ENCODE results near the gene TMCC2.

TMCC2 gene

GRCh38 chr1:205241366-205242030 is 13.8 kb downstream of the TMCC2 start:
- no peak for DNase-seq (ENCODE audit: low spot score)

- no peak for DNase-seq (ENCODE audit: low spot score)
Observed at GRCh38 chr1:205243350-205244191, 15.8 kb downstream of the TMCC2 start.

GRCh38 chr1:205244384-205244783 is 16.6 kb downstream of the TMCC2 start:
- DNase-seq (ENCODE audit: low spot score), result no peak

GRCh38 chr1:205245096-205245495 is 17.4 kb downstream of the TMCC2 start:
- no peak for DNase-seq (ENCODE audit: low spot score)

GRCh38 chr1:205246351-205247119 is 18.8 kb downstream of the TMCC2 start:
- no peak for DNase-seq (ENCODE audit: low spot score)

GRCh38 chr1:205247130-205247921 is 19.6 kb downstream of the TMCC2 start:
- no peak for DNase-seq (ENCODE audit: low spot score)

GRCh38 chr1:205248793-205249601 is 21.3 kb downstream of the TMCC2 start:
- no peak for DNase-seq (ENCODE audit: low spot score)

GRCh38 chr1:205249651-205250050 is 21.9 kb downstream of the TMCC2 start:
- no peak for DNase-seq (ENCODE audit: low spot score)

GRCh38 chr1:205250699-205251098 is 23.0 kb downstream of the TMCC2 start:
- DNase-seq (ENCODE audit: low spot score), result no peak

GRCh38 chr1:205251576-205251975 is 23.8 kb downstream of the TMCC2 start:
- DNase-seq (ENCODE audit: low spot score), result no peak

GRCh38 chr1:205255941-205256780 is 28.4 kb downstream of the TMCC2 start:
- peak; percentile 87 for DNase-seq (ENCODE audit: low spot score)

- no peak for DNase-seq (ENCODE audit: low spot score)
Observed at GRCh38 chr1:205256951-205257625, 29.3 kb downstream of the TMCC2 start.

- no peak for DNase-seq (ENCODE audit: low spot score)
Observed at GRCh38 chr1:205257735-205258134, 30.0 kb downstream of the TMCC2 start.

GRCh38 chr1:205258261-205258691 is 30.5 kb downstream of the TMCC2 start:
- no peak for DNase-seq (ENCODE audit: low spot score)

GRCh38 chr1:205258719-205259118 is 31.0 kb downstream of the TMCC2 start:
- no peak for DNase-seq (ENCODE audit: low spot score)

GRCh38 chr1:205259324-205259832 is 31.6 kb downstream of the TMCC2 start:
- DNase-seq (ENCODE audit: low spot score), result no peak

GRCh38 chr1:205259998-205260397 is 32.3 kb downstream of the TMCC2 start:
- DNase-seq (ENCODE audit: low spot score), result no peak

GRCh38 chr1:205260948-205261732 is 33.4 kb downstream of the TMCC2 start:
- no peak for DNase-seq (ENCODE audit: low spot score)
